Endothelial cell of umbilical vein (primary cell): Measurements from ENCODE around the gene SCRN1. TPM values are rescaled to one million over a fixed set of nuclear protein-coding genes. Genes with fewer than 3 reads are reported as not detected.

Source experiments
- BruUV-seq: library from RNA; stranded (reverse); fragments of 400-500 nt; replicated peaks from 2 replicates; lab custom pipeline; 2021; lab: Mats Ljungman, UMichigan
- CTCF ChIA-PET: fragments of 300-600, 350-600 bp; sonication (Branson Sonifier 250); formaldehyde crosslinking; loops from one replicate; lab custom pipeline; 2021; ENCODE audit warnings: antibody characterized with exemption, inconsistent platforms; lab: Charles Lee
- POLR2A ChIA-PET: fragments of 300-600, 350-600 bp; sonication (Branson Sonifier 250); formaldehyde crosslinking; loops from one replicate; lab custom pipeline; 2021; ENCODE audit warnings: antibody characterized with exemption, inconsistent platforms; lab: Charles Lee
- DNase-seq: peaks from one replicate; pipeline ENCODE4 v3.0.0-alpha.2; 2011; ENCODE audit warnings: low read depth, low spot score
- FAIRE-seq: peaks from 2 replicates; lab custom pipeline; 2011; peaks lifted over from hg19 to GRCh38; lab: Jason Lieb, UNC
- H2AFZ ChIP-seq: 2 replicates; pipeline ENCODE4 v1.6.0; 2012; ENCODE audit warnings: low read depth, low read length, control low read depth, inconsistent platforms
- H3K27ac ChIP-seq: 2 replicates; pipeline ENCODE4 v1.5.1; 2011; ENCODE audit warnings: low read depth, mild to moderate bottlenecking, control low read depth, low read length, moderate library complexity; ENCODE audit not compliant: insufficient read depth
- H3K27me3 ChIP-seq, 2 experiments: 2 replicates each; pipeline versions ENCODE4 v1.6.0 to v1.6.1; 2011; ENCODE audit warnings: low read length in 2 of 2, mixed read lengths in 1 of 2; ENCODE audit not compliant: control insufficient read depth in 2 of 2, insufficient read depth in 2 of 2
- H3K36me3 ChIP-seq, 2 experiments: 2 replicates in 1 of 2; 3 replicates in 1 of 2; pipeline ENCODE4 v1.5.1; 2011; ENCODE audit warnings: low read length in 2 of 2, mild to moderate bottlenecking in 1 of 2, moderate library complexity in 1 of 2; ENCODE audit not compliant: control insufficient read depth in 2 of 2, insufficient read depth in 2 of 2; ENCODE audit errors: extremely low read depth in 1 of 2
- H3K4me1 ChIP-seq: 3 replicates; pipeline ENCODE4 v1.5.1; 2011; ENCODE audit warnings: mild to moderate bottlenecking, low read length; ENCODE audit not compliant: control insufficient read depth, insufficient read depth; ENCODE audit errors: extremely low read depth
- H3K4me2 ChIP-seq: 2 replicates; pipeline ENCODE4 v1.6.1; 2011; ENCODE audit warnings: low read length, control low read depth, mixed read lengths; ENCODE audit not compliant: insufficient read depth
- H3K4me3 ChIP-seq, 3 experiments: fragments of 200-600 bp in 1 of 3; sonication (generic), shearing (Covaris generic) in 1 of 3; replicated peaks in 1 of 3; 2 replicates each; pipeline ENCODE4 v1.5.1; 2011 to 2016; ENCODE audit warnings: control low read depth in 3 of 3, low read length in 3 of 3, mild to moderate bottlenecking in 2 of 3, inconsistent platforms in 1 of 3, low read depth in 1 of 3, moderate library complexity in 1 of 3; ENCODE audit not compliant: insufficient read depth in 1 of 3
- H3K79me2 ChIP-seq: 2 replicates; pipeline ENCODE4 v1.6.0; 2012; ENCODE audit warnings: low read length, inconsistent platforms; ENCODE audit not compliant: control insufficient read depth, insufficient read depth
- H3K9ac ChIP-seq: replicated peaks from 2 replicates; pipeline ENCODE3; 2011; ENCODE audit warnings: low read length, control low read depth; ENCODE audit not compliant: insufficient read depth; ENCODE audit errors: extremely low read depth
- H3K9me1 ChIP-seq: replicated peaks from 3 replicates; pipeline ENCODE4 v1.6.0; 2011; ENCODE audit warnings: mild to moderate bottlenecking, low read length; ENCODE audit not compliant: control insufficient read depth, insufficient read depth; ENCODE audit errors: extremely low read depth
- H3K9me3 ChIP-seq: replicated peaks from 2 replicates; pipeline ENCODE4 v1.5.1; 2012; ENCODE audit warnings: low read length, inconsistent platforms; ENCODE audit not compliant: control insufficient read depth, insufficient read depth
- H4K20me1 ChIP-seq: replicated peaks from 2 replicates; pipeline ENCODE3; 2011; ENCODE audit warnings: mild to moderate bottlenecking, low read length; ENCODE audit not compliant: control insufficient read depth, insufficient read depth; ENCODE audit errors: extremely low read depth
- CTCF ChIP-seq, 2 donors: IDR thresholded peaks; 1 replicate in 1 of 2; 2 replicates in 1 of 2; pipeline ENCODE4 v1.5.1; 2011; ENCODE audit warnings: low read length in 2 of 2, mild to moderate bottlenecking in 2 of 2, moderate library complexity in 2 of 2, control low read depth in 1 of 2, inconsistent platforms in 1 of 2, low read depth in 1 of 2; ENCODE audit not compliant: insufficient read depth in 1 of 2; ENCODE audit errors: extremely low read depth in 1 of 2
- EZH2 ChIP-seq: IDR thresholded peaks from 2 replicates; pipeline ENCODE4 v1.6.1; 2012; ENCODE audit warnings: borderline replicate concordance, low read depth, mild to moderate bottlenecking, moderate library complexity, low read length, inconsistent platforms; ENCODE audit not compliant: severe bottlenecking
- FOS ChIP-seq: IDR thresholded peaks from 2 replicates; pipeline ENCODE4 v1.6.1; 2011; ENCODE audit warnings: mild to moderate bottlenecking, low read length, moderate library complexity, borderline replicate concordance; ENCODE audit not compliant: insufficient read depth
- GATA2 ChIP-seq: IDR thresholded peaks from 2 replicates; pipeline ENCODE4 v1.7.0; 2011; ENCODE audit warnings: low read depth, mild to moderate bottlenecking, moderate library complexity, mixed read lengths, low read length; ENCODE audit not compliant: insufficient read length, insufficient read depth
- JUN ChIP-seq: IDR thresholded peaks from 2 replicates; pipeline ENCODE4 v1.6.1; 2011; ENCODE audit warnings: borderline replicate concordance, low read depth; ENCODE audit not compliant: insufficient read length, insufficient read depth
- MAX ChIP-seq: IDR thresholded peaks from 2 replicates; pipeline ENCODE4 v1.6.1; 2011; ENCODE audit not compliant: insufficient read depth, insufficient read length
- MYC ChIP-seq: IDR thresholded peaks from one replicate; pipeline ENCODE4 v1.6.1; 2011; ENCODE audit warnings: mild to moderate bottlenecking, low read depth, low read length
- POLR2A ChIP-seq: IDR thresholded peaks from 2 replicates; pipeline ENCODE4 v1.6.1; 2012; ENCODE audit warnings: low read depth, mild to moderate bottlenecking, control low read depth, low read length
- POLR2AphosphoS5 ChIP-seq: IDR thresholded peaks from 2 replicates; pipeline ENCODE4 v1.6.1; 2012; ENCODE audit warnings: low read depth, mild to moderate bottlenecking, control low read depth, low read length, moderate library complexity; ENCODE audit not compliant: insufficient read depth
- dilution Hi-C: fragments of 300-500 bp; cut with MboI; formaldehyde crosslinking; loops from one replicate; pipeline ENCODE4 v1.15.0; 2019; ENCODE audit warnings: low sequenced_read_pairs; ENCODE audit not compliant: extremely low pct_ligation_motif_present
- intact Hi-C: fragments of 100-400 bp; cut with micrococcal nuclease; formaldehyde crosslinking; loops from one replicate; pipeline ENCODE4 v1.10.0; 2022
- polyA plus RNA-seq, 4 experiments: library from polyadenylated mRNA; depleted of rRNA in 3 of 4; stranded (reverse) in 3 of 4; unstranded in 1 of 4; fragments of >200 nt; gene quantifications; 2 replicates each; pipeline versions ENCODE4 v1.2.1 to v1.2.3, GENCODE V29; 2011 to 2012; ENCODE audit warnings: missing spikeins in 1 of 4
- total RNA-seq: library from RNA; stranded (reverse); gene quantifications from 2 replicates; pipeline ENCODE4 v1.2.3, GENCODE V29; 2021

SCRN1 gene
- total and polyA plus RNA-seq, 2 donors (not counting 3 experiments of a cell fraction or from before 2014, with no cell fraction given) = 57.0 to 127 TPM

- Histone ChIP-seq H3K27me3 (no peaks in the 10 kb centered on the region), H3K9me1 (no peaks in the 10 kb centered on the region), H3K4me1 (peaks cover 14% of the 10 kb centered on the region), H3K79me2 (peaks cover 14% of the 10 kb centered on the region), H3K36me3 (no peaks in the 10 kb centered on the region), H3K4me2 (no peak overlapping the region), H2AFZ (no peak overlapping the region), H3K9me3 (peaks cover 3% of the 10 kb centered on the region), H4K20me1 (no peaks in the 10 kb centered on the region), H3K9ac (no peak overlapping the region), H3K27ac (no peak overlapping the region), H3K4me3 (no peak overlapping the region)
- no peak for FAIRE-seq
- no peak for DNase-seq
- no TSS peak for BruUV-seq
- TF ChIP-seq MAX = no peak
- no peak for TF ChIP-seq FOS
- no peak for TF ChIP-seq GATA2
- TF ChIP-seq POLR2A = no peak
- TF ChIP-seq CTCF (IDR thresholded peaks at IDR 0.05; ENCODE audit: extremely low read depth in 1 of 2, insufficient read depth in 1 of 2, low read depth in 1 of 2, low read length in 2 of 2) = no peak
- no peak for TF ChIP-seq EZH2
- no peak for TF ChIP-seq POLR2AphosphoS5
- TF ChIP-seq MYC = no peak
- TF ChIP-seq JUN = no peak
- CTCF ChIA-PET = interaction anchor here (1.5 kb wide), 1 partner anchor 69 kb away, joined by 6 read pairs; no protein-coding TSS in a partner anchor
- intact Hi-C loops (no loop called here), dilution Hi-C loops (no loop called here)
- POLR2A ChIA-PET = no interaction called here
These were observed 3.5 kb upstream of the SCRN1 start for GRCh38 chr7:29993140-29993539.
